Measurements from ENCODE around the gene TMEM132A. TPM values are rescaled to one million over a fixed set of nuclear protein-coding genes. Genes with fewer than 3 reads are reported as not detected.
A peak's percentile ranks its signal among the peaks of the same experiment; 100 is the strongest.

Gene TMEM132A
- total RNA-seq, 1 experiment from 2014 or later = 114 TPM

DNA sequence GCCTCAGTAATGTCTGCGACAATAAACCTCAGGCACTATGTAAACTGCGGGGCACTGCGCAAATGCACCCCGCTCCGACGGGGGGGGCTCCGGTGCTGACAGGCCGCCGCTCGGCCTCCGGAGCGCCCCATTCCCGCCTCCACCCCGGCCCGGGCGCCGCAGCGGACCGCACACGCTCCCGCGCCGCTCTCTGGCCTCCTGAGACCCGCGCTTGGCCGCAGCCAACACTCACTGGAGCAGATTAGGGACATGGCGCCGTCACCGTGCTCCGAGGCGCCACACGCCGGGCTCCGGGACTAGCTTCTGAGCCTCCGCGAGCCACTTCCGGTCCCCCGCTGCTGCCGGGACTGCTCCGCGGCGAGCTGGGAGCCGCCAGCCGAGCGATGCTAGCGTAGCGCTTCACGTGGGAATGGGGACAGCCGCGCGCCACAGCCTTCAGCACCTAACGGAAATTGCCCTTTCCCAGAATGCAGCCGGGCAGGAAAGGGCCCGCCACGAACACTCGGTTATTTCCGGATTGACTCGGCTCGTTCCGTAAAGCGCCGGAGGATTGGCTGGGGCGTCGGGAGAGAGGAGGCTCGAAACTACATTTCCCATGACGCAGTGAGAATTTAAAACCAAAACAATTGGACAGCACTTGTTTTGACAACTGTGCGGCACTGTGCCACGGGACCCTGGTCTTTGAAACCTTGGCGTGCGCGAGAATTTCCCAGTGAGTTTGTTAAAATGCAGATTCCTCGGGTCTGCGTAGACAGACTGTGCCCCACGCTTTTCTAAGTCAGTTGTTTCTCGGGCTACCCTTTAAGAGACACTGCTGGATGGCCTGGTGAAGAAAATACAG is 17.9 kb upstream of the TMEM132A start, which contains the start of gene PRPF19 (continued):
- TF ChIP-seq PRRX2 (CRISPR knock-in tag; IDR thresholded peaks at IDR 0.05) (no peak), RORB (CRISPR knock-in tag; IDR thresholded peaks at IDR 0.05) (no peak), TEAD1 (CRISPR knock-in tag; IDR thresholded peaks at IDR 0.05) (peak; percentile 24; the same call in 1 of the 2 replicates), GABPB1 (CRISPR knock-in tag; IDR thresholded peaks at IDR 0.05) (peak; percentile 73; the same call in 1 of the 2 replicates), ETV6 (CRISPR knock-in tag; IDR thresholded peaks at IDR 0.05) (peak; percentile 68; the same call in 1 of the 2 replicates), ZNF263 (CRISPR knock-in tag; IDR thresholded peaks at IDR 0.05; ENCODE audit: low read depth) (no peak), FOXK1 (CRISPR knock-in tag; IDR thresholded peaks at IDR 0.05) (peak; percentile 65), FOXP1 (CRISPR knock-in tag; IDR thresholded peaks at IDR 0.05; ENCODE audit: borderline replicate concordance) (peak; percentile 79), KAT7 (CRISPR knock-in tag; IDR thresholded peaks at IDR 0.05; ENCODE audit: borderline replicate concordance) (peak; percentile 95; the same call in 1 of the 2 replicates), ZNF423 (CRISPR knock-in tag; IDR thresholded peaks at IDR 0.05) (no peak), FOXJ3 (CRISPR knock-in tag; IDR thresholded peaks at IDR 0.05; ENCODE audit: borderline replicate concordance) (no peak)
- TF ChIP-seq, protein P1, sequence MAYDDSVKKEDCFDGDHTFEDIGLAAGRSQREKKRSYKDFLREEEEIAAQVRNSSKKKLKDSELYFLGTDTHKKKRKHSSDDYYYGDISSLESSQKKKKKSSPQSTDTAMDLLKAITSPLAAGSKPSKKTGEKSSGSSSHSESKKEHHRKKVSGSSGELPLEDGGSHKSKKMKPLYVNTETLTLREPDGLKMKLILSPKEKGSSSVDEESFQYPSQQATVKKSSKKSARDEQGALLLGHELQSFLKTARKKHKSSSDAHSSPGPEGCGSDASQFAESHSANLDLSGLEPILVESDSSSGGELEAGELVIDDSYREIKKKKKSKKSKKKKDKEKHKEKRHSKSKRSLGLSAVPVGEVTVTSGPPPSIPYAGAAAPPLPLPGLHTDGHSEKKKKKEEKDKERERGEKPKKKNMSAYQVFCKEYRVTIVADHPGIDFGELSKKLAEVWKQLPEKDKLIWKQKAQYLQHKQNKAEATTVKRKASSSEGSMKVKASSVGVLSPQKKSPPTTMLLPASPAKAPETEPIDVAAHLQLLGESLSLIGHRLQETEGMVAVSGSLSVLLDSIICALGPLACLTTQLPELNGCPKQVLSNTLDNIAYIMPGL (CRISPR knock-in tag; IDR thresholded peaks at IDR 0.05) = peak; percentile 76; the same call in 1 of the 2 replicates
- TF ChIP-seq, protein P2, sequence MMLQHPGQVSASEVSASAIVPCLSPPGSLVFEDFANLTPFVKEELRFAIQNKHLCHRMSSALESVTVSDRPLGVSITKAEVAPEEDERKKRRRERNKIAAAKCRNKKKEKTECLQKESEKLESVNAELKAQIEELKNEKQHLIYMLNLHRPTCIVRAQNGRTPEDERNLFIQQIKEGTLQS (CRISPR knock-in tag; conservative IDR thresholded peaks at IDR 0.05) = no peak
- TF ChIP-seq, protein P3, sequence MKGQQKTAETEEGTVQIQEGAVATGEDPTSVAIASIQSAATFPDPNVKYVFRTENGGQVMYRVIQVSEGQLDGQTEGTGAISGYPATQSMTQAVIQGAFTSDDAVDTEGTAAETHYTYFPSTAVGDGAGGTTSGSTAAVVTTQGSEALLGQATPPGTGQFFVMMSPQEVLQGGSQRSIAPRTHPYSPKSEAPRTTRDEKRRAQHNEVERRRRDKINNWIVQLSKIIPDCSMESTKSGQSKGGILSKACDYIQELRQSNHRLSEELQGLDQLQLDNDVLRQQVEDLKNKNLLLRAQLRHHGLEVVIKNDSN (CRISPR knock-in tag; IDR thresholded peaks at IDR 0.05) = peak; percentile 57; the same call in 1 of the 2 replicates
- TF ChIP-seq, protein P4, sequence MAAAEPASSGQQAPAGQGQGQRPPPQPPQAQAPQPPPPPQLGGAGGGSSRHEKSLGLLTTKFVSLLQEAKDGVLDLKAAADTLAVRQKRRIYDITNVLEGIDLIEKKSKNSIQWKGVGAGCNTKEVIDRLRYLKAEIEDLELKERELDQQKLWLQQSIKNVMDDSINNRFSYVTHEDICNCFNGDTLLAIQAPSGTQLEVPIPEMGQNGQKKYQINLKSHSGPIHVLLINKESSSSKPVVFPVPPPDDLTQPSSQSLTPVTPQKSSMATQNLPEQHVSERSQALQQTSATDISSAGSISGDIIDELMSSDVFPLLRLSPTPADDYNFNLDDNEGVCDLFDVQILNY (CRISPR knock-in tag; IDR thresholded peaks at IDR 0.05) = peak; percentile 70; the same call in 1 of the 2 replicates
- TF ChIP-seq, protein P5, sequence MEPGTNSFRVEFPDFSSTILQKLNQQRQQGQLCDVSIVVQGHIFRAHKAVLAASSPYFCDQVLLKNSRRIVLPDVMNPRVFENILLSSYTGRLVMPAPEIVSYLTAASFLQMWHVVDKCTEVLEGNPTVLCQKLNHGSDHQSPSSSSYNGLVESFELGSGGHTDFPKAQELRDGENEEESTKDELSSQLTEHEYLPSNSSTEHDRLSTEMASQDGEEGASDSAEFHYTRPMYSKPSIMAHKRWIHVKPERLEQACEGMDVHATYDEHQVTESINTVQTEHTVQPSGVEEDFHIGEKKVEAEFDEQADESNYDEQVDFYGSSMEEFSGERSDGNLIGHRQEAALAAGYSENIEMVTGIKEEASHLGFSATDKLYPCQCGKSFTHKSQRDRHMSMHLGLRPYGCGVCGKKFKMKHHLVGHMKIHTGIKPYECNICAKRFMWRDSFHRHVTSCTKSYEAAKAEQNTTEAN (CRISPR knock-in tag; IDR thresholded peaks at IDR 0.05) = 0 out of 2 replicates have a peak, but pooled peaks have one; percentile 39
- TF ChIP-seq, protein P6, sequence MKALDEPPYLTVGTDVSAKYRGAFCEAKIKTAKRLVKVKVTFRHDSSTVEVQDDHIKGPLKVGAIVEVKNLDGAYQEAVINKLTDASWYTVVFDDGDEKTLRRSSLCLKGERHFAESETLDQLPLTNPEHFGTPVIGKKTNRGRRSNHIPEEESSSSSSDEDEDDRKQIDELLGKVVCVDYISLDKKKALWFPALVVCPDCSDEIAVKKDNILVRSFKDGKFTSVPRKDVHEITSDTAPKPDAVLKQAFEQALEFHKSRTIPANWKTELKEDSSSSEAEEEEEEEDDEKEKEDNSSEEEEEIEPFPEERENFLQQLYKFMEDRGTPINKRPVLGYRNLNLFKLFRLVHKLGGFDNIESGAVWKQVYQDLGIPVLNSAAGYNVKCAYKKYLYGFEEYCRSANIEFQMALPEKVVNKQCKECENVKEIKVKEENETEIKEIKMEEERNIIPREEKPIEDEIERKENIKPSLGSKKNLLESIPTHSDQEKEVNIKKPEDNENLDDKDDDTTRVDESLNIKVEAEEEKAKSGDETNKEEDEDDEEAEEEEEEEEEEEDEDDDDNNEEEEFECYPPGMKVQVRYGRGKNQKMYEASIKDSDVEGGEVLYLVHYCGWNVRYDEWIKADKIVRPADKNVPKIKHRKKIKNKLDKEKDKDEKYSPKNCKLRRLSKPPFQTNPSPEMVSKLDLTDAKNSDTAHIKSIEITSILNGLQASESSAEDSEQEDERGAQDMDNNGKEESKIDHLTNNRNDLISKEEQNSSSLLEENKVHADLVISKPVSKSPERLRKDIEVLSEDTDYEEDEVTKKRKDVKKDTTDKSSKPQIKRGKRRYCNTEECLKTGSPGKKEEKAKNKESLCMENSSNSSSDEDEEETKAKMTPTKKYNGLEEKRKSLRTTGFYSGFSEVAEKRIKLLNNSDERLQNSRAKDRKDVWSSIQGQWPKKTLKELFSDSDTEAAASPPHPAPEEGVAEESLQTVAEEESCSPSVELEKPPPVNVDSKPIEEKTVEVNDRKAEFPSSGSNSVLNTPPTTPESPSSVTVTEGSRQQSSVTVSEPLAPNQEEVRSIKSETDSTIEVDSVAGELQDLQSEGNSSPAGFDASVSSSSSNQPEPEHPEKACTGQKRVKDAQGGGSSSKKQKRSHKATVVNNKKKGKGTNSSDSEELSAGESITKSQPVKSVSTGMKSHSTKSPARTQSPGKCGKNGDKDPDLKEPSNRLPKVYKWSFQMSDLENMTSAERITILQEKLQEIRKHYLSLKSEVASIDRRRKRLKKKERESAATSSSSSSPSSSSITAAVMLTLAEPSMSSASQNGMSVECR (CRISPR knock-in tag; IDR thresholded peaks at IDR 0.05; ENCODE audit: borderline replicate concordance) = peak; percentile 90; the same call in 1 of the 2 replicates
- TF ChIP-seq, protein P7, sequence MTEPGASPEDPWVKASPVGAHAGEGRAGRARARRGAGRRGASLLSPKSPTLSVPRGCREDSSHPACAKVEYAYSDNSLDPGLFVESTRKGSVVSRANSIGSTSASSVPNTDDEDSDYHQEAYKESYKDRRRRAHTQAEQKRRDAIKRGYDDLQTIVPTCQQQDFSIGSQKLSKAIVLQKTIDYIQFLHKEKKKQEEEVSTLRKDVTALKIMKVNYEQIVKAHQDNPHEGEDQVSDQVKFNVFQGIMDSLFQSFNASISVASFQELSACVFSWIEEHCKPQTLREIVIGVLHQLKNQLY (CRISPR knock-in tag; IDR thresholded peaks at IDR 0.05) = no peak
